ENCODE results near the gene BTRC. TPM values are rescaled to one million over a fixed set of nuclear protein-coding genes. Genes with fewer than 3 reads are reported as not detected.

The BTRC gene
- 9.0 and 17.0 TPM in 2 replicates for total RNA-seq

DNA sequence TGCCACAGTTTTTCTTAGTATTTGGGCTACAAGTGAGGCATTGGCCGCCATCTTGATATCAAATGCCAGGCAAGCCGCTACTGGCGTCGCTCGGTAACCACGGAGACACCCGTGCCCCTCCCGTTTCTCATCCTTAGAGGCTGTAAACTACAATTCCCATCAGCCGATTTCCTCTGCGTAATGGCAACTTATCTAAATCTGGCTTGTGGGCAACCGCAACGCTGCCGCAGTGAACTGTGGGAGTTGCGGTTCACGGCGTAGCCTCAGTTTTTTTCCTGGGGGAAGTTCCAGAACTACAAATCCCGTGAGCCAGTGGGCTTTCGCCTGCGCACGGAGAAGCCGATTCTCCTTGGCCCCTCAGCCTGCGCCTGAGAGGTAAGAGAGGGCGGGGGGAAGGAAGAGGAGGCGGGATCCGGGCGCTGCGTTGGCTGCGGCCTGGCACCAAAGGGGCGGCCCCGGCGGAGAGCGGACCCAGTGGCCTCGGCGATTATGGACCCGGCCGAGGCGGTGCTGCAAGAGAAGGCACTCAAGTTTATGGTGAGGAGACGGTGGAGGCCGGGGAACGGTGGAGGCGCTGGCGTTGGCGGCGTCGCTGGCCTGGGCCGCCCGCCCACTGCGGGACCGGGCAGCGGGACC, at the start of gene BTRC:
Gene BTRC (plus strand): TSS at position 474 of the 636 bp plus-strand sequence. CDS start 16 bp downstream, at position 490.

DNA sequence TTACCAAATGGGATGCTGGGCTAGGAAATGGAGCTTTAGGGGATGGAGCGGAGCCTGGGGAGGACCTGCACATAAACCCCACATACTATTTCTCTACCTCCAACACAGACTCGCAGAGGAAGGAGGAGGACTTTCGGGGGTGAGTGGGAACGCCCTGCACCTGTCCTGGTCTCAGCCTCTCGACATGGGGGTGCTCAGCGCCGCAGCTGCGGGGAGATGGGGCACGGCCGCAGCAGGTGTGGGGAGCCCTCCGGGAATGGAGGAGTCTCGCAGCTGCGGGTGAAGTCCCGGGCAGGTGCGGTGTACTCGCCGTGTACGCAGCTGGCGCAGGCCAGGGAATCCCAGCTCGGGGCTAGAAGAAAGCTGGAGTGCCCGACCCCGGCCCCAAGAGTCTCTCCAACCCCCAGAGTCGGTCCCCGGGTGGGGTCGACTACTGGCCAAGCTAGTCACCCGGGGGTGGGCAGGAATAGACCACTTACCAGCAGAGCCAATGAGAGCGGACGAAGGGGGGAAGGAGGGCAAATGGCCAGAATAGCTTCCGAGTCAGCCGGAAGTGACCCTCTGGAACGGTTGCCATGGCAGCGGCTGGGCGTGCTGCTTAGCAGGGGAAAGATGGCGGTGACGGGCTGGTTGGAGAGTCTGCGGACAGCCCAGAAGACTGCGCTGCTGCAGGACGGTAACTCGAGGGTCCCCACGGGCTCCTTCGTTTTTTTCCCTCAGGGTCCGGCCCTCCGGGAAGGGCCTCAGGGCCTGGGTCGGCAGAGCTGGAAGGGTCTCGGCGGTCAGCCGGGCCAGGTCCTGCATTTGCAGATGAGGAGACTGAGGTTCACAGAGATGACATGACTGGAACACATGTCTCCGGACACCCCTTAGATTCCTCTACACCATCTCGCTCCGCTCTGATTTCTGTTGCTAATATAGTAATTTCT, 234.0 kb downstream of the BTRC start, which contains the start of the genes DPCD and POLL:
Gene DPCD (plus strand): TSS at position 597 of the 929 bp plus-strand sequence. CDS start 16 bp downstream, at position 613.
Gene POLL (minus strand): TSS at position 533 of the 929 bp plus-strand sequence. CDS start 897 bp downstream, outside the sequence.

Other genes starting within 250 kb of the BTRC start
- 0.18 TPM in 1 of 2 replicates, not detected in the other for gene TLX1, start 222.9 kb upstream of the BTRC start, total RNA-seq
- not detected in 2 replicates for gene LBX1, start 124.7 kb upstream of the BTRC start, total RNA-seq
- 6.6 and 11.6 TPM in 2 replicates for gene POLL, start 234.1 kb downstream of the BTRC start, total RNA-seq
- gene DPCD, start 234.2 kb downstream of the BTRC start, total RNA-seq, result 43.4 and 55.0 TPM in 2 replicates